IPS-18c (cell line): ENCODE data around the gene LPA.
"Not testable (repeated sequence)": the region's sequence is repeated elsewhere in the genome, so short reads cannot be mapped to it uniquely, and the experiment has no call there.

Experiments
- H3K4me3 ChIP-seq: 2 replicates; pipeline ENCODE4 v1.7.0; 2013; ENCODE audit warnings: low read depth, mild to moderate bottlenecking, low read length, moderate library complexity; ENCODE audit not compliant: insufficient read depth
- H3K9me3 ChIP-seq: one replicate; pipeline ENCODE4 v1.6.1; 2013; ENCODE audit warnings: mild to moderate bottlenecking, low read length, moderate library complexity; ENCODE audit not compliant: control insufficient read depth, insufficient read depth

The LPA gene

DNA sequence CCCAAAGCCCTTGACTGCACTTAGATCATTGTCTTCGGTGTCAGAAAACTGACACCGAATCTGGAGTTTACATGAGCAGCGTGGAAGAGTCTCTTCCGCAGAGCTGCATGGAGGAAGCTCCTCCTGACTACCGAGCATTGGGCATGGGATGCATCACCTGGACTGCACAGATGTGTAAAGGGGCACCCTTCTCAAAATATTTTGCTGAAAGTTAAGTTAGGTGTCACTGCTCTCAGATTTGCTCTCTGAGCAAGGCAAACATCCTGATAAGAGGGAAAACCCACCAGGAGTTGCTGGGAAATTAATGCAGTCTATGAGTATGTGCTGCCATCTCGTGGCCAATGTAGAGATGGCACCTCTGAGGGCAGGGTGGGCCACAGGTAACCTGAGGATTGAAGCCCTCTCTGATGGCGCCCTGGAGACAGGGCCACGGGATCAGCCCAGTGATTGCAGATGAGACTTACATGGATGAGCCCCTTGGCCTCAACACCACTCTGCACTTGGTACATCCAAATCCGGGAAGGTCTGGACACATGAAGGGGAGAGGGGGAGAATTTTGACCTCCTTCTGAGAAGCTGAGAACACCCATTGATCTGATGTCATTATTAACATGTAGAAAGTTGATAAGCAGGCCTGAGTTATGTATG lies 129.9 kb downstream of the LPA start:
- no peak overlapping the region for H3K4me3 ChIP-seq

DNA sequence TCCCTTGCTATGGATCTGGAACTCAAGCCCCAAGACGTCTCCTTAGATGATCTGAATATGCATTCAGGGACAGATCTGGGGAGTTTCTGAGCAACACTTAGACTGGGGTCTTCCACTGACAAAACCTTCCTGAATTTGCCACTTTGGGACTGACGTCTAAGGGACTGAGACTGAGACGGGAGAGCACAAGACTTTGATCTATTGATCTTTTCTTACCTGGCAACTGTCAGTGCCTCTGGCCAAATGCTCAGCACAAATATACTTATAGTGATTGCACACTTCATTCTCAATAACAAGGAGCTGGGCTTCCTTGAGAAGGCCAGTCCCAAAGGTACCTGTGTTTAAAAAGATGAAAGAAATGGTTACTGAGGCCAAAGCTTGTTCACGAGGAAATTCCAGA lies 131.8 kb downstream of the LPA start:
- no peak overlapping the region for H3K4me3 ChIP-seq
- H3K9me3 ChIP-seq, result no peaks in the 10 kb centered on the region

More for the DNA sequence above, 129.9 kb downstream of the LPA start:
- H3K9me3 ChIP-seq, result no peaks in the 10 kb centered on the region

DNA sequence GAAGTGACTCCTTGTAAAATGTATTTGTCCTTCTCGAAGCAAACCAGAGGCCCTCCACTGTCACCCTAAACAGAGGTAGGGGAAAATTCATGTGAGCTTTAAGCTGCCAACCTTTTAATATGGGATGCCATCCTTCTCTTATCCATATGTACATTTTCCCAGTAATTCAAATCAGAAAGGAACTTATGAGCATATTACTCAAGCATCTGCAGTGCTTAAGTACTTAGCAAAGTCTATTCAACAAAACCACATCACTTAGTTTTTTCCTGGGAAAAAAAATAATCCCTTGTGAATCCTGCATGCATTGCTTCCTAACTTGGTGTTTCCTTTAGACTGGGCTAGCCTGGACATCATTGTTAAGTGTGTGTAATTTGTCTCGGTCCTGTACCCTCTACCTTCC lies 132.2 kb downstream of the LPA start:
- H3K4me3 ChIP-seq, result no peak overlapping the region

DNA sequence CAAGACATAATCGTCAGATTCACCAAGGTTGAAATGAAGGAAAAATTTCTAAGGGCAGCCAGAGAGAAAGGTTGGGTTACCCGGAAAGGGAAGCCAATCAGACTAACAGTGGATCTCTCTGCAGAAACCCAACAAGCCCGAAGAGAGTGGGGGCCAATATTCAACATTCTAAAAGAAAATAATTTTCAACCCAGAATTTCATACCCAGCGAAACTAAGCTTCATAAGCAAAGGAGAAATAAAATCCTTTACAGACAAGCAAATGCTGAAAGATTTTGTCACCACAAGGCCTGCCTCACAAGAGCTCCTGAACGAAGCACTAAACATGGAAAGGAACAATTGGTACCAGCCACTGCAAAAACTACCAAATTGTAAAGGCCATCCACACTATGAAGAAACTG lies 134.6 kb downstream of the LPA start:
- H3K9me3 ChIP-seq, H3K4me3 ChIP-seq: not testable (repeated sequence)

More for the DNA sequence above, 132.2 kb downstream of the LPA start:
- no peaks in the 10 kb centered on the region for H3K9me3 ChIP-seq

DNA sequence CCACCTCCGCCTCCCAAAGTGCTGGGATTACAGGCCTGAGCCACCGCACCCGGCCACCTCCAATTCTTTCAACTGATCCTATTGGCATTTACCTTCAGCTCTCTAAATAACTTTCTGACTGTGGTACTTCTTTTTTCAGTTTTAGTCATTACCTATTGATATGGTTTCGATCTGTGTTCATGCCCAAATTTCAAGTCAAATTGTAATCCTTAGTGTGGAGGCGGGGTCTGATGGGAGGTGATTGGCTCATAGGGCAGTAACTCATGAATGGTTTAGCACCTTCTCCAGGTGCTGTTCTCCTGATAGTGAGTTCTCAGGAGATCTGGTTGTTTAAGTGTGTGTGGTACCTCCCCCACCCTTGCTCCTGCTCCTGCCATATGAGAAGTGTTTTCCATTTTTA lies 140.9 kb downstream of the LPA start:
- no peaks in the 10 kb centered on the region for H3K9me3 ChIP-seq
- no peak overlapping the region for H3K4me3 ChIP-seq

DNA sequence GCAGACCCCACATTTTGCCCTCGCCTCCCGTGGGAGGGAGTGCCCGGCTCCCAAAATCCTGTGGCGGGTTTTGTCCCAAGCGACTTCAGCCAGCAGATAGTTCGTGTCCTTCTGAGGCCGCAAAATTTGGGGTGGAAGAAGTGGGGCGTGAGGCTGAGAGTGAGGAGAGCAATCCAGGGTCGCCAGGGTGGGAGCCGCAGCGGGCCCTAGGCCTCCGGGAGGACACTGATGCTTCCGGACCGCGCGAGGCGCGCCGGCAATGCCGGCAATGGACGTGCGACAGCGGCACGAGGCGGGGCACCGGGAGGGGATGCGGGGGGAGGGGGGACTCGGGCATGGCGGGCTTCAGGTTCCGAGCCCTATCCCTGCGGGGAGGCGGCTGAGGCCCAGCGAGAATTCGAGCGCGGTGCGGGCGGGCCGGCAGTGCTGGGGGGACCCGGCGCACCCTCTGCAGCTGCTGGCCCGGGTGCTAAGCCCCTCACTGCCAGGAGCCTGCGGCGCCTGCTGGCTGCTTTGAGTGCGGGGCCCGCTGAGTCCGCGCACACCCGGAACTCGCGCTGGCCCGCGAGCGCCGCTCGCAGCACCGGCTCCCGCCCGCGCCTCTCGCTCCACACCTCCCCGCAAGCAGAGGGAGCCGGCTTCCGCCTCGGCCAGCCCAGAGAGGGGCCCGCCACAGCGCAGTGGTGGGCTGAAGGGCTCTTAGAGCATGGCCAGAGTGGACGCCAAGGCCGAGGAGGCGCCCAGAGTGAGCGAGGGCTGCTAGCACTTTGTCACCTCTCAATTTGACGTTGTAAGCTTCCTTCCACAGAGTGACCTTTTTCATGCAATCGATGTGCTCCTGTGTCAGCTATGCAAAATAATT lies 143.8 kb downstream of the LPA start:
- H3K9me3 ChIP-seq, result no peaks in the 10 kb centered on the region
- H3K4me3 ChIP-seq, result peak overlapping the region; percentile 54

DNA sequence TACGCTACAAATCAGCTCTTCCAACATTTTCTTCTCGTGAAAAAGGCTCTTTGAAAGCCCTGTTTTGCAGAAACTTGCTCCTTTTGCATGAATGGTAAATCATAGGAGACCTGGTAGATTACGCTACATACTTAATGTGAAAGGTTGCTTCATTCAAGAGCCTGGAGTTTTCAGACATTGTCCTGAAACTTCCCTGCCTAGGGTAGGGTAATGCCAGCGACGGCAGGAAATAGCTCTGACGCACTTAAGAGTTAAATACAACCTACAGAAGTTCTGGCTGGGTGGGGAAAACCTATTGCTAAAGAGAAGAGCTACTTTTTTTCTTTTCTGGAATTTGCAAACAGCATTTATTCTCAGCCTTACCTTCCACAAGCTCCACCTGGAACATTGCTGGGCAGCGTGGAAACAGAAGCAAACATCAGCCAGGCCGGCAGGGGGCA lies 144.5 kb downstream of the LPA start:
- Histone ChIP-seq H3K9me3 (no peaks in the 10 kb centered on the region), H3K4me3 (peak overlapping the region; percentile 54; the same call in 1 of the 2 replicates)

DNA sequence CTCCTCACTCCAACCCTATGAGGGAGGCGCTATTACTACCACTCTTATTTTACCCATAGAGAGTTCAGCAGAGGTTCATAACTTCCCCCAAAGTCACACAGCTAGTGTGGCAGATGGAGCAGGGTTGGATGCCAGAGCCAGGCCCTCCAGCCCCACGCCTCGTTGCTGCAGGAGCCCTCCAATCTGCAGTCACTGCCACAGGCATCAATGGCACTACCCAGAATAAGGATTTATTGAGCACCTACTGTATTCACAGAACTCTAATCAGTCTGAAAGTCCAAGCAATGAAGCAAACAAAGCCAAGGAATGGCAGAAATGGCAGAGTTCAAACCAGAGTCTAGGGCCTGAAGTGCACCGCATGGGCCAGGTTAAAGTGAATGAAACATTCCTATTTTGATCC lies 144.9 kb downstream of the LPA start:
- Histone ChIP-seq H3K9me3 (no peaks in the 10 kb centered on the region), H3K4me3 (peak overlapping the region; percentile 54)

DNA sequence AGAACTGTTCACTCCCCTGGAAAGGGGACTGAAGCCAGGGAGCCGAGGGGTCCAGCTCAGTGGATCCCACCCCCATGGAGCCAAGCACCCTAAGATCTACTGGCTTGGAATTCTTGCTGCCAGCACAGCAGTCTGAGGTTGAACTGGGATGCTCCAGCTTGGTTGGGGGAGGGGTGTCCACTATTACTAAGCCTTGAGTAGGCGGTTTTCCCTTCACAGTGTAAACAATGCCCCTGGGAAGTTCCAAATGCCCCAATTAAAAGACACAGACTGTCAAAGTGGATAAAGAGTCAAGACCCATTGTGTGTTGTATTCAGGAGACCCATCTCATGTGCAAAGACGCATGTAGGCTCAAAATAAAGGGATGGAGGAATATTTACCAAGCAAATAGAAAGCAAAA lies 150.2 kb downstream of the LPA start:
- H3K9me3 ChIP-seq, result no peaks in the 10 kb centered on the region
- no peak overlapping the region for H3K4me3 ChIP-seq

DNA sequence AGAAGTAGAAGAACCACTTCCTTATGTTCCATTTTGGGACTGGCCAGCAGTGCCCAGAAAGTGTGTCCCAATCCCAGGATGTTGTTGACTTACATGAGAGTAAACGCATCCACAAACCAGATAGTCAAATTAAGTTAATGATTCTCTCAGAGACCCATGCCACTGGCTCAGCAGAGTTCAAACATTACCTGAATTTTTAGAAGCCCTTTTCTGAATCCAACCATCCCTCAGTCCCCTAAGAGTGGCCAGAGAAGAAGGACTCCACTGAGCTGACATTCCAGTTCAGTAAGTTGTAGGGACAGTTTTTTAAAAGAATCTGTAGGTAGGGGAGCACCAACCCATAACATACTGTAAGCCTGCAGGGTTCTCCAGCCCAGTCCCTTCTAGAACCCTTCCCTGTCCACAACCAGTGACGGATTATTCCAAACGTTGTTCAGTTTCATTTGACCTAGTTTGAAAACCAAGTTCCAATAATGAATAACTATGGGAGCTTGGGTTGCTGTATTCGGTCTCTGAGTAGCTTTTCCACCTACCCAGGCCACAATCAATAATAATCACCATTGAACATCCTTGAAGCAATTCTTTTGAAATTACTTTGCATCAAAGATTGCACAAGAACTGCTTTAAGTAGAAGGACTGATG lies 153.0 kb downstream of the LPA start:
- no peaks in the 10 kb centered on the region for H3K9me3 ChIP-seq

DNA sequence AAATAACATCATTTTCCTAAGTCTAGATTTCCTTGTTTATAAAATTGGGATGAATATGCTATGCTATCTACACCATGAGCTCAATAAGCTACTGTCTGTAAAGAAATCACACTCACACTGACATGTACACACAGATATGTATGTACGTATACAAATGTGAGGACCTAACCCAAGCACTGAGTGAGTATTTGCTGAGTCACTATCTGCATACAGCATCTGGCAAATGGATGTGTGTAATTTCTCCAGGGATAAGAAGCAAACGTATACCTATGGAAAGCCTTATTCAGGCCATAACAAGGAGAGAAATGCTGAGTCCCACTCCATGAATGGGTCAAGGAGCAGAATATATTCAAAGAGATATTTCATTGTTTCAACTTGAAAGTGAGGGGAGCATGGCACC lies 153.9 kb downstream of the LPA start:
- H3K9me3 ChIP-seq, result no peaks in the 10 kb centered on the region
- no peak overlapping the region for H3K4me3 ChIP-seq

More for the DNA sequence above, 153.0 kb downstream of the LPA start:
- no peak overlapping the region for H3K4me3 ChIP-seq

DNA sequence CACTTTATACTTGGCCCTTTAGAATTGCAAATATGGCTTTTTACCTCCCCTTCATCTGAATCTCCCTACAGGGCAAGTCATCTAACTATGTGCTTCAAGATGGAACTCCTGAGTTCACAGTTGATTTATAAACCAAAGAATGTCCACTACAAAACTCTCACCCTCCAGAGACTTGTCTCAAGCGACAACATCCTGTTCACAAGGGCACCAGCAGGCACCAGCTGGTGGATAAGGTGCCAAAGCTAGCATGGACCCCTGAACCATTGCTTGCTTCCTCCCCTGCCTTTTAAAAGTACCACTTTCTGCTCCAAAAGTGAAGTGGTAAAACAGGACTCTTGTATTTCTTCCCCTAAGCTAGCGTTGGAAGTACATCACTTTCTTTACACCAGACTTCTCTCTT lies 154.5 kb downstream of the LPA start:
- H3K9me3 ChIP-seq, result no peaks in the 10 kb centered on the region
- H3K4me3 ChIP-seq, result no peak overlapping the region

DNA sequence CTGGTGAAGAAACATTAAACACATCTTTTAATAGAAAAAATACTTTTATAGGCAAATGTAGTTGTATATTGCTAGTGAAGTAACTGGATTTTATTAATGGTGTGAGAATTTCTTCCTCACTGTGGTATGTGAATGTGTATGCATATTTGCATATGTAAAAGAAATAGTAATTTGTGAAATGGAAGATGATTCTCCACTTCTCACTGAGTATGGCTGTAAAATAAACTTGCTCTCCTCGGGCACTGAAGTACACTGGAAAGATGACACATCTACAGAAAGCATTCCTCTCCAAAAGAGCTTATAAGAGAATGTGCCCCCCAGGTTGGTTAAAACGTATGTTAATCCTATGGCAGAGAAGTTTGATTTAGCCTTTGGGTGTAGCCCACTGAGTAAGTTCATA lies 155.5 kb downstream of the LPA start:
- no peak overlapping the region for H3K4me3 ChIP-seq
- H3K9me3 ChIP-seq, result no peaks in the 10 kb centered on the region

DNA sequence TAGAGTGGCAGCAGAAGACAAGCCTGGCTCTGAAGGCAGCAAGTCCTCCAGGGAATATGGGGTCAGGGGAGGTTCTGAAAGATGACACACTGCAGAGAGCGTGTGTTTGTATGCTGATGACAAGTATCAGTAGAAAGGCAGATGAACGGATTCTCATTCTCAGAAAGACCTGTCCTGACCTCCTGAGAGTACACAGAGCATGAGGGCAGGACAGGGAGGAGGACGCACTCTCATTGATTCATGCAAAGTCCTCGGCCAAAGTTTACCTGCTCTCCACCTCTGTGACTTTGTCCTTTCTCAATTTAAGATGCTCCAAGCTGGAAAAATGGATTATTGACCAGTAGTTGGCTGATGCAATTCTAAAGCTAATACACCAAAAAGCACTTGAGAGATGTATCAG lies 156.7 kb downstream of the LPA start:
- Histone ChIP-seq H3K9me3 (no peaks in the 10 kb centered on the region), H3K4me3 (no peak overlapping the region)

DNA sequence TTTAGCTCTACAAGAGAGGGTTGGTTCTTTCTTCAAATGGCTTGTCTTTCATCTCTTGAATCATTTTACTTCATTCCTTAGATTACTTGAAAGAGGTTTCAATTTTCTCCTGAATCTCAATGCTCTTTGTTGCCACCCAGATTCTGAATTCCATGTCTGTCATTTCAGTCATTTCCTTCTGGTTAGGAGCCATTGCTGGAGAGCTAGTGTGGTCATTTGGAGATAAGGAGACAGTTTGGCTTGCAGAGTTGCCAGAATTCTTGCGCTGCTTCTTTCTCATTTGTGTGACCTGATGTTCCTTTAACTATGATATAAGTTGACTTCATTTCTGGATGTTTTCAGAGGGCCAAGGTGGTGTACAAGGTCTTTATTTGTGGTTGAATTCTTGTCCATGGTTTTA lies 158.1 kb downstream of the LPA start:
- H3K4me3 ChIP-seq, result no peak overlapping the region
- H3K9me3 ChIP-seq, result no peaks in the 10 kb centered on the region

DNA sequence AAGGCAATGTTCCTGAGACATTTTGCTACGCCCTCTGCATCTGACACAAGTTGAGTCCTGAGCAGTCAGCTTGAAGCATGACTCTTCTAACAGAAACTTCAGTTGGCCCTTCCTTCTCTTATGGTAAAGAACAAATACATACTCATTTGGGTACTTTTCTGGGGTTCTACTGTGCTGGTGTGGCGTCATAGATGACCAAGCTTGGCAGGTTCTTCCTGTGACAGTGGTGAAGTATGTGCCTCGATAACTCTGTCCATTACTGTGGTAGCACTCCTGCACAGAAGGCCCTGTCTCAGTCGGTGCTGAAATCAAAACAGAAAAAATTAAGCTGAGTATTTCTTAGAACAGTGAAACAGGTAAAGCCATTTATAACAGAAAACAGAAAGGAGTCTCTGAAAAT lies 163.4 kb downstream of the LPA start:
- H3K9me3 ChIP-seq, result no peaks in the 10 kb centered on the region
- H3K4me3 ChIP-seq, result no peak overlapping the region

DNA sequence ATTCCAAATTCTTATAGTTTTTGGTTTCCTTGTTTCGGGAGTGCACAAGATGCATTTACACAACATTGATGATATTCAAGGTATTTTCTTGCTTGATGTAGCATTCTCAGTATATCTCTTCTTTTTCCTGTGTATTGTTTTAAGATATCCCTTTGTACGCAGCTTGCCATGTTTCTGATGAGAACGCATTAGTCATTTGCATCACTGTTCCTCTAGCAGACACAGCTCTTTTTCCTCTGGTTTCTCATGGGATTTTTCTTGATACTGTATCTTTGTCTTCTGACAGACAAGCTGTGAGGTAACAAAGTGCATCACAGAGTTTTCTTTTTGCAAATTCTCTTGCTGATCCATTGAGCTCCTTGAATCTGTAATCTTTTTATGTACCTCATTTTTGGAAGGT lies 169.5 kb downstream of the LPA start:
- H3K9me3 ChIP-seq, result no peaks in the 10 kb centered on the region
- H3K4me3 ChIP-seq, result no peak overlapping the region

DNA sequence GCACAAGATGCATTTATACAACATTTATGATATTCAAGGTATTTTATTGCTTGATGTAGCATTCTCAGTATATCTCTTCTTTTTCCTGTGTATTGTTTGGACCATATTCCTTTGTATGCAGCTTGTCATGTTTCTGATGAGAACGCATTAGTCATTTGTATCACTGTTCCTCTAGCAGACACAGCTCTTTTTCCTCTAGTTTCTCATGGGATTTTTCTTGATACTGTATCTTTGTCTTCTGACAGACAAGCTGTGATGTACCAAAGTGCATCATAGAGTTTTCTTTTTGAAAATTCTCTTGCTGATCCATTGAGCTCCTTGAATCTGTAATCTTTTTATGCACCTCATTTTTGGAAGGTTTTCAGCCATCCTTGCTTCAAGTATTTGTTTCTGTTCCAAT lies 175.0 kb downstream of the LPA start:
- Histone ChIP-seq H3K4me3 (no peak overlapping the region), H3K9me3 (no peaks in the 10 kb centered on the region)
